Esophagus muscularis mucosa (tissue), 4 donors: ENCODE data around the gene CCDC124.
A peak's percentile ranks its signal among the peaks of the same experiment; 100 is the strongest.

Experiments
- CTCF ChIP-seq, 3 experiments: fragments of 200-600 bp in 2 of 3; fragments of 450-650 bp in 1 of 3; sonication (generic) in 2 of 3; IDR thresholded peaks; one replicate each; pipeline ENCODE4 v1.5.1; 2017 to 2019; ENCODE audit warnings: antibody characterized with exemption in 3 of 3, mild to moderate bottlenecking in 2 of 3, moderate library complexity in 1 of 3
- EP300 ChIP-seq: sonication (generic); formaldehyde crosslinking; IDR thresholded peaks from one replicate; pipeline ENCODE4 v1.6.1; 2017; ENCODE audit warnings: antibody characterized with exemption
- POLR2A ChIP-seq: fragments of 450-650 bp; IDR thresholded peaks from one replicate; pipeline ENCODE4 v1.6.1; 2017; ENCODE audit warnings: antibody characterized with exemption, moderate library complexity, mild to moderate bottlenecking, low read depth
- POLR2AphosphoS5 ChIP-seq, 2 donors: sonication (generic); formaldehyde crosslinking; IDR thresholded peaks; one replicate each; pipeline ENCODE4 v1.6.1; 2017; ENCODE audit warnings: antibody characterized with exemption in 2 of 2

GRCh38 chr19:17946965-17947784, 14.4 kb downstream of the CCDC124 start:
- peak in 1 of 3 experiments; percentile 30 for TF ChIP-seq CTCF (IDR thresholded peaks at IDR 0.05)
- TF ChIP-seq POLR2A, result no peak
- TF ChIP-seq POLR2AphosphoS5 (IDR thresholded peaks at IDR 0.05), result peak in 1 of 2 donors; percentile 18
- no peak for TF ChIP-seq EP300
